ENCODE measurements around the gene MAP1S. TPM values are rescaled to one million over a fixed set of nuclear protein-coding genes. Genes with fewer than 3 reads are reported as not detected.

MAP1S gene
- polyA plus RNA-seq, 1 donor from 2014 or later = 5.8 TPM

- Histone ChIP-seq H3K27ac (ENCODE audit: low read length) (no peak overlapping the region), H3K9me3 (ENCODE audit: low read length) (no peaks in the 10 kb centered on the region), H4K20me1 (ENCODE audit: insufficient read depth) (no peaks in the 10 kb centered on the region), H3K36me3 (ENCODE audit: insufficient read depth, low read length) (no peaks in the 10 kb centered on the region), H3K4me2 (ENCODE audit: low read length) (no peak overlapping the region), H3K9ac (ENCODE audit: low read length) (no peak overlapping the region), H2AFZ (ENCODE audit: low read depth, low read length) (no peak overlapping the region), H3K4me3 (ENCODE audit: low read length) (no peak overlapping the region), H3K27me3 (ENCODE audit: insufficient read depth, low read depth, low read length) (no peaks in the 10 kb centered on the region), H3K9me2 (ENCODE audit: insufficient read depth, low read length) (no peaks in the 10 kb centered on the region), H3F3A (ENCODE audit: insufficient read depth, low read length, poor library complexity, severe bottlenecking) (no peaks in the 10 kb centered on the region), H3K79me2 (replicated peaks; ENCODE audit: insufficient read depth, low read length) (peaks cover 20% of the 10 kb centered on the region)
- no peak for TF ChIP-seq CTCF (IDR thresholded peaks at IDR 0.05; ENCODE audit: poor library complexity, severe bottlenecking)
- no peak for TF ChIP-seq POLR2AphosphoS5 (IDR thresholded peaks at IDR 0.05)
- TF ChIP-seq EZH2 (IDR thresholded peaks at IDR 0.05; ENCODE audit: borderline replicate concordance, insufficient read depth, low read length, poor library complexity, severe bottlenecking) = no peak
- TF ChIP-seq EP300 (conservative IDR thresholded peaks at IDR 0.05; ENCODE audit: poor library complexity, severe bottlenecking) = no peak
- TF ChIP-seq SMC3 (conservative IDR thresholded peaks at IDR 0.05; ENCODE audit: poor library complexity) = no peak
- TF ChIP-seq RAD21 (conservative IDR thresholded peaks at IDR 0.05) = no peak
- TF ChIP-seq REST (IDR thresholded peaks at IDR 0.05; ENCODE audit: borderline replicate concordance) = no peak
- TF ChIP-seq MXI1 (conservative IDR thresholded peaks at IDR 0.05; ENCODE audit: poor library complexity, severe bottlenecking) = no peak
- TF ChIP-seq TAF1 (IDR thresholded peaks at IDR 0.05; ENCODE audit: low read depth) = no peak
These were observed 32.6 kb downstream of the MAP1S start for GRCh38 chr19:17751912-17752273.

GRCh38 chr19:17752865-17753639 is 33.8 kb downstream of the MAP1S start:
- H3K4me3 ChIP-seq (ENCODE audit: low read length) = no peak overlapping the region
- H3K27ac ChIP-seq (ENCODE audit: low read length) = no peak overlapping the region
- TF ChIP-seq POLR2AphosphoS5 (IDR thresholded peaks at IDR 0.05) (no peak), MXI1 (conservative IDR thresholded peaks at IDR 0.05; ENCODE audit: poor library complexity, severe bottlenecking) (no peak), EP300 (conservative IDR thresholded peaks at IDR 0.05; ENCODE audit: poor library complexity, severe bottlenecking) (no peak), CTCF (IDR thresholded peaks at IDR 0.05; ENCODE audit: poor library complexity, severe bottlenecking) (no peak), TAF1 (IDR thresholded peaks at IDR 0.05; ENCODE audit: low read depth) (no peak), EZH2 (IDR thresholded peaks at IDR 0.05; ENCODE audit: borderline replicate concordance, insufficient read depth, low read length, poor library complexity, severe bottlenecking) (no peak), SMC3 (conservative IDR thresholded peaks at IDR 0.05; ENCODE audit: poor library complexity) (no peak), RAD21 (conservative IDR thresholded peaks at IDR 0.05) (no peak), REST (IDR thresholded peaks at IDR 0.05; ENCODE audit: borderline replicate concordance) (no peak)
- peaks cover 17% of the 10 kb centered on the region for H3K79me2 ChIP-seq (replicated peaks; ENCODE audit: insufficient read depth, low read length)
- H3K9me3 ChIP-seq (ENCODE audit: low read length) = no peaks in the 10 kb centered on the region
- H3K27me3 ChIP-seq (ENCODE audit: insufficient read depth, low read depth, low read length) = no peaks in the 10 kb centered on the region
- no peaks in the 10 kb centered on the region for H4K20me1 ChIP-seq (ENCODE audit: insufficient read depth)
- no peaks in the 10 kb centered on the region for H3F3A ChIP-seq (ENCODE audit: insufficient read depth, low read length, poor library complexity, severe bottlenecking)
- H2AFZ ChIP-seq (ENCODE audit: low read depth, low read length) = no peak overlapping the region
- H3K4me2 ChIP-seq (ENCODE audit: low read length) = no peak overlapping the region
- H3K36me3 ChIP-seq (ENCODE audit: insufficient read depth, low read length) = no peaks in the 10 kb centered on the region
- H3K9ac ChIP-seq (ENCODE audit: low read length) = no peak overlapping the region
- no peaks in the 10 kb centered on the region for H3K9me2 ChIP-seq (ENCODE audit: insufficient read depth, low read length)
